WI38 (cell line): Measurements from ENCODE around the gene ITSN1.
"Not testable (repeated sequence)": the region's sequence is repeated elsewhere in the genome, so short reads cannot be mapped to it uniquely, and the experiment has no call there.

ENCODE experiments used
- H3K4me3 ChIP-seq: 2 replicates; pipeline ENCODE4 v1.5.1; 2011; ENCODE audit warnings: low read depth, mild to moderate bottlenecking, control low read depth, low read length
- TF ChIP-seq, protein P1 (sequence below): IDR thresholded peaks from 2 replicates; pipeline ENCODE4 v1.5.1; 2012; ENCODE audit warnings: low read depth, mild to moderate bottlenecking, control low read depth, low read length

The ITSN1 gene

DNA sequence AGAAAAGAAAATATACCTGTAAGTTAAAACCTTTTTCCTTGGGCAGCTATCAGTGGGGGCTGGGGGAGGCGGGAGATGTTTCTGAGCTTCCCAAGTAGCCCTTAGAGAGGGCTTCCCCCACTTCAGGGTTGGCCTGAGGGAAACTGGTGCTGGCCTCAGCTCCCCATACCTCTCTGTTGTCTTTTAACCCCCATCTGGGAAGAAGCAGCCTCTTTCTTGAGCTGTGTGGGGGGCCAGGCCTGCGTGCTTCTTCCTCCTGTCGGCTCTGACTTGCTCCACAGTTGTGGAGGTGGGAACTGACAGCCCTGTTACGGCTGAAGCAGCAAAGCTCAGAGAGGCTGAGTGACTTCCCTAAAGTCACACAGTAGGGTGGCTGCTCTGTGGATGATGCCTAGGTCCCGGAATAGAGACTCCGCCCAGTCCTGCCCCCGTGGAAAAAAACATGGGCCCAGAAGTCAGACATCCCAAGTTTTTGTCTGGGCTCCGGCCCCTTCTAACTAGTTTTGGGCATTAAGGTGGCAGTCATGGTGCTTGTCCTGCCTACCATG is 218.1 kb downstream of the ITSN1 start:
- TF ChIP-seq, protein P1, sequence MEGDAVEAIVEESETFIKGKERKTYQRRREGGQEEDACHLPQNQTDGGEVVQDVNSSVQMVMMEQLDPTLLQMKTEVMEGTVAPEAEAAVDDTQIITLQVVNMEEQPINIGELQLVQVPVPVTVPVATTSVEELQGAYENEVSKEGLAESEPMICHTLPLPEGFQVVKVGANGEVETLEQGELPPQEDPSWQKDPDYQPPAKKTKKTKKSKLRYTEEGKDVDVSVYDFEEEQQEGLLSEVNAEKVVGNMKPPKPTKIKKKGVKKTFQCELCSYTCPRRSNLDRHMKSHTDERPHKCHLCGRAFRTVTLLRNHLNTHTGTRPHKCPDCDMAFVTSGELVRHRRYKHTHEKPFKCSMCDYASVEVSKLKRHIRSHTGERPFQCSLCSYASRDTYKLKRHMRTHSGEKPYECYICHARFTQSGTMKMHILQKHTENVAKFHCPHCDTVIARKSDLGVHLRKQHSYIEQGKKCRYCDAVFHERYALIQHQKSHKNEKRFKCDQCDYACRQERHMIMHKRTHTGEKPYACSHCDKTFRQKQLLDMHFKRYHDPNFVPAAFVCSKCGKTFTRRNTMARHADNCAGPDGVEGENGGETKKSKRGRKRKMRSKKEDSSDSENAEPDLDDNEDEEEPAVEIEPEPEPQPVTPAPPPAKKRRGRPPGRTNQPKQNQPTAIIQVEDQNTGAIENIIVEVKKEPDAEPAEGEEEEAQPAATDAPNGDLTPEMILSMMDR = no peak
- no peak overlapping the region for H3K4me3 ChIP-seq

DNA sequence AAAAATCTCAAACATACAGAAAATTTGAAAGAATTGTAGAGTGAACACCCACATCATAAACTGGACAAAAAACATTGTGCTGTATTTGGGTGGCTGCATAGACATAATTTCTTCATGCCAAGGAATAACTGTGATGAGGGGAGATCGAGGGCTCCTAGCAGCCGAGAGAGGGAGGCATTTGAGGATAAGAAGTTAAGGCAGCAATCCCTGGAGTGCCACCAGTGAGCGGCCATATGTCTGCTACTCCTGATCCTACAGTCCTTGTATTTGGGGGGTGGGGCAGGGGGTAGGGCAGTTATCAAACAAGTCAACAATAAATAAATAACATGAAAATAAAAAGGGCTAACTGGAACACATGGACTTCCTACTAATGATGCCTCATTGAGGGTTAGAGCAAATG is 218.8 kb downstream of the ITSN1 start:
- H3K4me3 ChIP-seq = no peak overlapping the region
- TF ChIP-seq, protein P1 = no peak

DNA sequence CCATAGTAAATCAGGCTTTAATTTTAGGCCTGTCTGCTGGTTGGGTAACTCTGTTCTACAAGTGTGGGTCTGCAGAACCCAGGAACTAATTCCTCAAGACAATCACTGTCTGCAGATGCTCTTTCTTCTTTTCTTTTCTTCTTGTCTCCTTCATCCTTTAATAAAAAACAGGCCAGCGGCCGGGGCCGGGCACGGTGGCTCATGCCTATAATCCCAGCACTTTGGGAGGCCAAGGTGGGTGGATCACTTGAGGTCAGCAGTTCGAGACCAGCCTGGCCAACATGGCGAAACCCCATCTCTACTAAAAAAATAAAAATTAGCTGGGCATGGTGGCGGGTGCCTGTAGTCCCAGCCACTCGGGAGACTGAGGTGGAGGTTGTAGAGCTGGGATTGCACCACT is 220.9 kb downstream of the ITSN1 start:
- H3K4me3 ChIP-seq = not testable (repeated sequence)

DNA sequence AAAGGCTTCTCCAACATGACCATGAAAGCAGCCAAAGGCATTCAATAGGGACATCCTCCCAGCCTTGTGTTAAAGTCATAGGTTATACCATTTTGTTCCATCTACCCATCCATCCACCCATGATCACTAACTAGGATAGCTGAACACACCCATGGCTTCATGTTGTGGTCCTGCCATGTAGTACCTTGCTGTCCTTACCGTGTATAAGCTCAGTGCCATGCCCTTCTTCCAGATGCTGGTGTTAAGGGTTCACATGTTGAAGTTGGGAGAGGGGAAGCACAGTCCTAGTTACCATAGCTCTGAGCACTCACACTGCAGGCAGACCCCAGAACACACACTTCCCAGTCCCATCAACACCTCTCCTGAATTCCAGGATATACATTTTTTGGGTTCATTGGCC is 221.8 kb downstream of the ITSN1 start:
- TF ChIP-seq, protein P1 = no peak
- no peak overlapping the region for H3K4me3 ChIP-seq

DNA sequence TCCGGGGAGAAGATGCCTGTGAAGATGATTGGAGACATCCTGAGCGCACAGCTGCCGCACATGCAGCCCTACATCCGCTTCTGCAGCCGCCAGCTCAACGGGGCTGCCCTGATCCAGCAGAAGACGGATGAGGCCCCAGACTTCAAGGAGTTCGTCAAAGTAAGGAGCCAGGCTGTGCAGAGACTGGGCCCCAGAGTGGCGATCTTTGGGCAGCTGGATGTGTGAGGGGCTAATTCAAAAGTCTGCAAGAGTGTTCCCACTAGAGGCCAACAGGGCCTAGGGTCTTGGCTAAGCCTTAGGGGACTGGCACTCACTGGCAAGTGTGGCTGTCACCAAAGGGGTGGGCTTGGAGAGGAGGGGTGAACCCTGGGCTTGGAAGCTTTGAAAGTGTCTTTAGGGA is 222.9 kb downstream of the ITSN1 start:
- no peak overlapping the region for H3K4me3 ChIP-seq
- TF ChIP-seq, protein P1 = no peak

DNA sequence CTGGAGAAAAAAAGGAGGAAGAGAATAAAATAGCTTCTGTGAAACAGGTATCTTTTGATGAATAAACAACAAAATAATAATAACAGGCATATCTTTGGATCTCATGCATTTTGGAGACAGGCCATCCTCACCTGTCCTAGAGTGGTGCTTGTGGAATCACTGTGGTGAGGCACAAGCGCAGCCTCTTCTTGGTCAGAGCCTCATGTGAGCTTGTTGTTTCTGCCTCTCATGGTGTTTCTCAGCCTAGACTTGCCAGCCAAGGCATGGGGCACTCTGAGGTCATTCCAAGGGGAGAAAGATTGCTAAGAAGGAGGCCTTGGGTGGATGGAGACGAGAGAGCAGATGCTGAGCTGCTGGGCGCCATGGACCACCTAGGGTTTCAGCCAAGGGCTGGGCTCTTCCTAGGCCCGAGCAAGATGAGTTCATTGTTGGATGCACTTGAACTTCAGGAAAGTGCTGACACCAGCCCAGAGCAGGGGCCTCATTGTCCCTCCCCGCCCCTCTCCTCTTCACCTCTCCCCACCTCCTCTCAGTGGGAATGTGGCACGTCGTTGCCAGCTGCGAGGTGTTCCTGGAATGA is 223.8 kb downstream of the ITSN1 start:
- TF ChIP-seq, protein P1 = no peak
- H3K4me3 ChIP-seq = no peak overlapping the region

DNA sequence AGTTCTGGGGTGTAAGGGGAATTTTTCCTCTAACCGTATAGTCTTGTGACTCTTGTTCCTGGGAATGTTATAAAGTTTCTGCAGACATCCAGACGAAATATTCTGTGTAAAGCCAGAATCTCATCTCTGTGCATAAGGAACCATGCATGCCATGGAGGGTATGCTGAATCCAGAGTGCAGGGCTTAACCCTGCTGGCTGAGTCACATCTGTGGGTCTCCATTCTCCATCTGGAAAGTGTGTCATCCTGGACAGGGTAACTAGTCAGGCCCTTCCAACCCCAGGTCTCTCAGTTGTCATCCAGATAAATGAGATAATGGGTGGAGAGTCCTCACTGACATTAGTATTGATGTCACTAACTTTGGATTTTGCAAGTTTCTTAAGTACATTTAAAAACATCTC is 224.5 kb downstream of the ITSN1 start:
- H3K4me3 ChIP-seq = no peak overlapping the region
- TF ChIP-seq, protein P1 = no peak

DNA sequence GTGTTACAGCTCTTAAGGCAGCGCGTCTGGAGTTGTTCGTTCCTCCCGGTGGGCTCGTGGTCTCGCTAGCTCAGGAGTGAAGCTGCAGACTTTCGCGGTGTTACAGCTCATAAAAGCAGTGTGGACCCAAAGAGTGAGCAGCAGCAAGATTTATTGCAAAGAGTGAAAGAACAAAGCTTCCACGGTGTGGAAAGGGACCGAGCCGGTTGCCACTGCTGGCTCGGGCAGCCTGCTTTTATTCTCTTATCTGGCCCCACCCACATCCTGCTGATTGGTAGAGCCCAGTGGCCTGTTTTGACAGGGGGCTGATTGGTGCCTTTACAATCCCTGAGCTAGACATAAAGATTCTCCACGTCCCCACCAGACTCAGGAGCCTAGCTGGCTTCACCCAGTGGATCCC is 225.6 kb downstream of the ITSN1 start:
- H3K4me3 ChIP-seq = not testable (repeated sequence)
